GM12873 (cell line): ENCODE results near the gene TADA2A.

Experiments
- TF ChIP-seq, protein P1 (sequence below): IDR thresholded peaks from 2 replicates; pipeline ENCODE4 v1.5.1; 2012; ENCODE audit warnings: low read depth, mild to moderate bottlenecking, moderate library complexity, low read length, control low read depth; ENCODE audit not compliant: insufficient read depth; ENCODE audit errors: missing control alignments

The TADA2A gene

DNA sequence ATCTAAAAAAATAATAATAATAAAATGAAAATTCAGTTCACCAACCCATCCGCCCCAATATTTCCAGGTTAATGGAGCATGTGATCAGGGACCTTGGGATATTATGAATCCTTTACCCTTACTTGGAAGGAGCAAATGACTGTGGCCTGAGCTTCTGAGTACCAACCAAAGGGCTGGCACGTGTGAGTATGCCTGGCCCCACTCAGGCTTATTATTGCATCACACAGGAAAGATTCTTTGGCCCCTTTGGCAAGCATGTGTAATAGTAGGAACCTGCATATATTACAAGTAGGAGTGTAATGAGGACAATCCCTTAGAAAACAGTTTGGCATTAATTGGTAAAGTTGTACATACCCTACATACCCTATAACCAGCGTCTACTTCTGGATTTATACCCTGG, 38.1 kb upstream of the TADA2A start:
- TF ChIP-seq, protein P1, sequence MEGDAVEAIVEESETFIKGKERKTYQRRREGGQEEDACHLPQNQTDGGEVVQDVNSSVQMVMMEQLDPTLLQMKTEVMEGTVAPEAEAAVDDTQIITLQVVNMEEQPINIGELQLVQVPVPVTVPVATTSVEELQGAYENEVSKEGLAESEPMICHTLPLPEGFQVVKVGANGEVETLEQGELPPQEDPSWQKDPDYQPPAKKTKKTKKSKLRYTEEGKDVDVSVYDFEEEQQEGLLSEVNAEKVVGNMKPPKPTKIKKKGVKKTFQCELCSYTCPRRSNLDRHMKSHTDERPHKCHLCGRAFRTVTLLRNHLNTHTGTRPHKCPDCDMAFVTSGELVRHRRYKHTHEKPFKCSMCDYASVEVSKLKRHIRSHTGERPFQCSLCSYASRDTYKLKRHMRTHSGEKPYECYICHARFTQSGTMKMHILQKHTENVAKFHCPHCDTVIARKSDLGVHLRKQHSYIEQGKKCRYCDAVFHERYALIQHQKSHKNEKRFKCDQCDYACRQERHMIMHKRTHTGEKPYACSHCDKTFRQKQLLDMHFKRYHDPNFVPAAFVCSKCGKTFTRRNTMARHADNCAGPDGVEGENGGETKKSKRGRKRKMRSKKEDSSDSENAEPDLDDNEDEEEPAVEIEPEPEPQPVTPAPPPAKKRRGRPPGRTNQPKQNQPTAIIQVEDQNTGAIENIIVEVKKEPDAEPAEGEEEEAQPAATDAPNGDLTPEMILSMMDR, result no peak

DNA sequence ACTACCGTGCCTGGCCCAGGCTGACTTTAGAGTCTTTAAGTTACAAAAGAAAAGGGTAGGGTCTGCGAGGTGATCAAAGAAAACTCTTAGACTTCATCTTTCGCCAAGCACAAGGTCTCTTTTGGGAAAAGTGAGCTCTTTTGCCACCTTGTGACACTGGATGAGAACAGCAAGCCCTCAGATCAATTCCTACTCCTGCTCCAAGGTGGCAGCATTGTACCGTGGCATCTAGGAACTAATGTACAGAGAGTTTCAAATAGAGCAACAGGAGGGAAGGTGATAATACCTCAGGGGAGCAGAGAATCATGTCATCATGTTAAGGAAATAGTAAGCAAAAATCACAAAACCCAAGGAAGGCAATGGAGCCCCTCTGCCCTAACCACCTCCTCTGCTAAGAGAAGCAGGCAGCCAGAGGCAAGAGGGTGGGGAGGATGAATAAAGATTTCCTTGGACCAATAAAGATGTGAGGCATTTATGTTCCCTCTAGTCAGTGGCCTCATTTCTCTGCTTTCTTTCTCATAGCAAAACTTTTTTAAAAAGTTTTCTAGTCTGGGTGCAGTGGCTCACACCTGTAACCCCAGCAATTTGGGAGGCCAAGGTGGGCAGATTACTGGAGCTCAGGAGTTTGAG, 33.0 kb upstream of the TADA2A start:
- TF ChIP-seq, protein P1, result peak; percentile 100

DNA sequence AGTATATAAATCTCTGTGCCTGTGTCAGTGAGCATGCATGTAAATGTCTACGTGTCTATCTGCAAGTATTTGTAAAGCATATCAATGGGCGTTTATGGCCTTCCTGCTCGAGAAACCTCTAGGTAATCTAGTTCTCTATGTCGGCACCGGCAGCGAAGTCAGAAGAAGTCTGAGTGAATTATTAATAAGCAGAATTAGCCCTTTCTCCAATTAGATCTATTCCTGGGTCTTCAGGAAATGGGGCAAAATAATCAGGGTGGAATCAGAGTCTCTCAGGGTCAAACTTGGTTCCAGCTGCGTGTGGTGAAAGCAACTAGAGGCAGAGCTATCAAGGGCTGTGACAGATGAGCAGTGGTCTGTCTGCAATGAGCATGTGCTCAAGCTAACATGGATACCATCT, 31.0 kb upstream of the TADA2A start, which contains the start of gene C17orf78:
Gene C17orf78, plus strand, starts transcription at position 280 of the 400 bp plus-strand sequence. Its CDS starts 108 bp downstream, at position 388.
- TF ChIP-seq, protein P1, result no peak

DNA sequence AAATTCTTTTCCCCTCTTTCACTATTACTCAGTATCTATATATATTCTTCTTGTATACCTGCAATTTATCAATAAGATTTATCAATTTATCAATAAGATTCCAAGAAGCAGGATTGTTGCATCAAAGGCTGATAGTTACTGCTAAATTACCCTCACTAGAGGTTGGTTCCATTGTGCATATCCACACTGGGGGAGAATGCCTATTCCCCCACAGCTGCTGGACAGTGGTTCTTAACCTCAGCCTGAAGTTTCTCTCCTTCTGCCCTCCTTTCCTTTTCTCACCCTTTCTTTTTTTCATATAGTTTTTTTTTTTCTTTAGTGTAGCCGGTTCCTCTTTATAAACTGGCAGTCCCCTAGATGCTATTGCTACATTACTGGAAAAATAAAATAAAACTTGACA, 24.6 kb upstream of the TADA2A start:
- TF ChIP-seq, protein P1, result no peak

DNA sequence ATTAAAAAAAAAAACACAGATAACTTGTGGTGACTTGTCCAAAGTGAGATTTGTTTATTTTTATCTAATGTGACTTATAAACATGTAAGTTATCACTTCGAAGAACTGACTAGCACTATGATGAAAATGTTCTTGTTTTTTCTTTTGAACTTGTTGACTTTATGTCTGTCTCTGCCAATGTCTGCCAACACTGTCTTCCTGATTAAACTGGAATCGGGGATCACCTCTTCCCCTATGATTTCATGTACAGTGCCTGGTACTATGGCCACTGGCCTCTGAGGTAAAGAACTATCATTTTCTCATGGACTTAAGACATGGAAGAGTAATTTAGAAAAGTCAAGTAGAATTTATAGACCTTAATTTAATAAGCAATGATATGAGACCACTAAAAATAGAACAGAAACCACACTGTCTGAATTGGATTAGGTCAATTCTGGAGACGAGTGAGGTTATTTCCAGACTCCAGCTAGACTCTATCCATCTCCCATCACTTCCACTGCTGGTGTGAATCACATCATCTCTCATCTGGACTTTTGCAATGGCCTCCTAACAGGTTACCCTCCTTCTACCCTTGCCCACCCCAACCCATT, 22.0 kb upstream of the TADA2A start:
- TF ChIP-seq, protein P1, result no peak

DNA sequence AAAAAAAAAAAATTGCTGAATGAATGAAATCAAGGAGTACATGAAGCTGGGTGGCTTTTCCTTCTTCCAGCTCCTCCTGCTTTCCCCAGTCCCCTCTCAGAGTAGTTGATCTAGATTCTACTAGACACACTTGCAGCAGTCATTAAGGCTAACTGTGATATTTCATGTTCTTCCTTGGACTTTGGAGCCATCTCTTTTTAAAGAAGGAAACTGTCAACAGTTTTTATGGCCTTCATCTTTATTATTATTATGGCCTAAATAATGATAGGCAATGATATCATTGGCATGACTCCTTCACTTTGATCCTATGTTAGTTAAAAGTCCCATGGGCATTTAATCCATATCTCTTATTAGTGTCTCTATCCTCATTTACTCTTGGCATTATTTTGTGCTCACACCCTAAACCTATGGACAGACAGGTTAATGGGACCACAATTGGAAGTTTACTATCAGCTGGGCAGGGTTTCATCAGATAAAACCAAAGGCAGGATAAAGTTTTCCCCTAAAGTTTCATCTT, 21.2 kb upstream of the TADA2A start:
- TF ChIP-seq, protein P1, result no peak

DNA sequence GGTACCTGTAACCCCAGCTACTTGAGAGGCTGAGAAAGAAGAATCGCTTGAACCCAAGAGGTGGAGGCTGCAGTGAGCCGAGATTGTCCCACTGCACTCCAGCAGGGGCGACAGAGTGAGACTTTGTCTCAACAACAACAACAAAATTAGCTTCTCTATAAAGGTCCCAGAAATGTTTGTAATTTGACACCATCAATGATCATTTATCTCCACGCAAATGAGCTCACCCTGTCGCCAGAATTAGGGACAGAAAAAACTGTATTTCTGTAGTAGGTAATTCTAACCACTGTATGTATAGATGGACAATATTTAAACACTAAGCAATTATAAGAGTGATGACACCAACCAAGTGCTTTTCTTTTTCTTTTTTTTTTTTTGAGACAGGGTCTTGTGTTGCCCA, 20.2 kb upstream of the TADA2A start:
- TF ChIP-seq, protein P1, result no peak
